Heart right ventricle (tissue), 16 donors: Measurements from ENCODE around the gene SKI. TPM values are rescaled to one million over a fixed set of nuclear protein-coding genes. Genes with fewer than 3 reads are reported as not detected.

Experiments used
- ATAC-seq, 8 donors: fragments of 200-7000 bp; cut with Tn5 transposase; one replicate each; pipeline ENCODE4 v1.9.1; 2020; ENCODE audit warnings: mild to moderate bottlenecking in 8 of 8, moderate library complexity in 8 of 8, moderate number of reproducible peaks in 1 of 8
- DNase-seq, 2 donors: peaks; one replicate each; pipeline ENCODE4 v3.0.0-alpha.2; 2020
- H3K27ac ChIP-seq, 10 donors: fragments of 200-600 bp; sonication (generic) in 2 of 10; one replicate each; pipeline versions ENCODE4 v1.5.0 to v1.8.0; 2020 to 2022; ENCODE audit warnings: mild to moderate bottlenecking in 3 of 10
- H3K27me3 ChIP-seq, 7 donors: fragments of 200-600 bp; one replicate each; pipeline ENCODE4 v1.8.0; 2021 to 2022; ENCODE audit warnings: mild to moderate bottlenecking in 2 of 7
- H3K36me3 ChIP-seq, 9 donors: fragments of 200-600 bp; sonication (generic) in 1 of 9; one replicate each; pipeline versions ENCODE4 v1.5.0 to v1.8.0; 2020 to 2022; ENCODE audit warnings: mild to moderate bottlenecking in 2 of 9
- H3K4me1 ChIP-seq, 9 donors: fragments of 200-600 bp; sonication (generic) in 1 of 9; one replicate each; pipeline versions ENCODE4 v1.5.0 to v1.8.0; 2020 to 2022; ENCODE audit warnings: mild to moderate bottlenecking in 4 of 9
- H3K4me3 ChIP-seq, 10 donors: fragments of 200-600 bp; sonication (generic) in 2 of 10; one replicate each; pipeline versions ENCODE4 v1.5.0 to v1.8.0; 2020 to 2022; ENCODE audit warnings: mild to moderate bottlenecking in 7 of 10, moderate library complexity in 2 of 10
- H3K9me3 ChIP-seq, 11 donors: fragments of 200-600 bp in 10 of 11; sonication (generic) in 2 of 11; one replicate each; pipeline versions ENCODE4 v1.5.0 to v1.8.0; 2013 to 2022; ENCODE audit warnings: mild to moderate bottlenecking in 2 of 11, control low read depth in 1 of 11, moderate library complexity in 1 of 11
- WGBS, 2 donors: extraction: QIAGEN DNeasy Blood & Tissue Kit; methylation state at CpG; one replicate each; pipeline ENCODE4 v1.1.7; 2013; ENCODE audit warnings: inconsistent platforms in 1 of 2; 5-methylcytosine and 5-hydroxymethylcytosine counted together
- intact Hi-C, 10 donors: fragments of 100-400 bp; cut with DNase I; formaldehyde crosslinking; loops; one replicate each; pipeline versions ENCODE4 v1.11.1 to v1.14.2; 2022
- polyA plus RNA-seq, 2 donors: library from polyadenylated mRNA; stranded (reverse); fragments of 200-250 nt; gene quantifications; one replicate each; pipeline ENCODE4 v1.2.3, GENCODE V29; 2013
- total RNA-seq, 10 donors: library from RNA; stranded (reverse); fragmentation: NEBNext Ultra II Directional in 3 of 10; extraction: Animal tissue kit (Norgen Biotek cat#: 25700) in 3 of 10; gene quantifications; one replicate each; pipeline versions ENCODE4 v1.2.1 to v1.2.4, GENCODE V29; 2021 to 2023
- TF ChIP-seq, protein P1 (sequence below), 9 donors: fragments of 200-600 bp; sonication (generic) in 2 of 9; IDR thresholded peaks; one replicate each; pipeline versions ENCODE4 v1.5.0 to v1.8.0; 2021 to 2022; ENCODE audit warnings: antibody characterized with exemption in 9 of 9, mild to moderate bottlenecking in 5 of 9, moderate library complexity in 1 of 9
- donor health status: Arrhythmogenic right ventricular cardiomyopathy.
- donor health status: ischemic (EF 13 %, LVEDD 7.1; RV severe dilation, severe dysfunction).
- donor health status: healthy with polysubstance abuse.
- donor health status: DM: no; HTN: yes; CAD: no.
- donor health status: DM: no; HTN: no; CAD: no.
- donor health status: ischemic (EF 25% LVEDD 6.9; RV normal size, moderate dysfunction).
- donor health status: ischemic (EF 25% LVEDD 5.7; RV mildly dilated, moderate dysfunction).
- donor health status: healthy.
- donor health status: DM: yes; HTN: yes; CAD: no.
- donor health status: Ischemic cardiomyopathy.
- donor health status: ischemic (EF 35%, LVEDD 5.7; RV mildly dilated, moderate dysfunction).
- donor health status: nonischemic (EF 11% LVEDD 7.7; RV severe dilation, severe dysfunction).
- donor health status: DM: yes; HTN: yes; CAD: no.
- donor health status: PGD.
- donor health status: ischemic (EF 29% LVEDD 5.4; RV normal size, mild dysfunction).
- donor health status: nonischemic (EF 23%, LVEDD 6.1; RV moderate dilation, normal function).

Gene SKI
- total and polyA plus RNA-seq, 12 donors, result 13.8 to 50.9 (median 35.6) TPM

DNA sequence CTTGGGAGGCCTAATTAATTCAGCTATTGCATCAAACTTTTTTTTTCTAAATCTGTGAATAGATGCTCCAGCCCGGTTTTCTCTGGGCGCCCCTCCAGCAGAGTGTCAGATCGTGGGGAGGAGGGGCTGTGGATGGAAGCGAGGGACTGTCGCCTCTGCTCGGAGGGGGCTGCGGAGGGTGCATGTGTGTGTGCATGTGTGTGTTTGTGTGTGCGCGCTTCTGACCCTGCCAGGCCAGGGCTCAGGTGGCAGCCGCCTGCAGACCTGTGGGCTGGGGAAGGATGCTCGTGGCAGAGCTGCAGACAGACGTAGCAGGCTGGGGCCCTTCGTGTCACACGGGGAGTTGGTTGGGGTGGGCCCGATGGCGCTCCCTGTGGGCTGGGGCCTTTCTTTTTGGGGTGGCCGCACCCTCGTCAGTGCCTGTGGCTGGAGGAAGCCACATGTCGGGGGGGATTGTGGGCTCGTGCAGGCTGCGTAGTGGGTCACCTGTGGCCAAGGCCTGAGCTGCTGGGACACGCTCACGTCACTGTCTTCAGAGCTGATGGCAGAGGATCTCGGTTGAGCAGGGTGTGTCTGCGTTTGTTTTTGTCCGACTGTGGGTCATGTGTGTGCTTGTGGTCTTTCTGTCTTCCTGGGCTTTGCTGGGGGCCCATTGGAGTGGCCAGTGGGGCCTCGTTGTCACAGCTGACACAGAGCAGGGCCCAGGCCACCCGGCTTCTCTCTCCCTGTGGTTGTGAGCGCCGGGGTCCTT lies 2.8 kb downstream of the SKI start:
- peak overlapping the region; percentile 36 to 90 (median 86) for H3K27ac ChIP-seq
- ATAC-seq (peak in 1 of 8 donors; percentile 3), DNase-seq (no peak)
- H3K9me3 ChIP-seq, result no peaks in the 10 kb centered on the region
- peak overlapping the region; percentile 50 to 89 (median 78) for H3K4me3 ChIP-seq
- H3K4me1 ChIP-seq, result peaks cover 38 to 79% (median 77%) of the 10 kb centered on the region in 9 donors
- H3K36me3 ChIP-seq, result no peaks in the 10 kb centered on the region
- 9% methylated on average over 27 to 30 of the region's 30 CpGs for WGBS, 2 donors
- H3K27me3 ChIP-seq, result no peaks in the 10 kb centered on the region
- TF ChIP-seq, protein P1, sequence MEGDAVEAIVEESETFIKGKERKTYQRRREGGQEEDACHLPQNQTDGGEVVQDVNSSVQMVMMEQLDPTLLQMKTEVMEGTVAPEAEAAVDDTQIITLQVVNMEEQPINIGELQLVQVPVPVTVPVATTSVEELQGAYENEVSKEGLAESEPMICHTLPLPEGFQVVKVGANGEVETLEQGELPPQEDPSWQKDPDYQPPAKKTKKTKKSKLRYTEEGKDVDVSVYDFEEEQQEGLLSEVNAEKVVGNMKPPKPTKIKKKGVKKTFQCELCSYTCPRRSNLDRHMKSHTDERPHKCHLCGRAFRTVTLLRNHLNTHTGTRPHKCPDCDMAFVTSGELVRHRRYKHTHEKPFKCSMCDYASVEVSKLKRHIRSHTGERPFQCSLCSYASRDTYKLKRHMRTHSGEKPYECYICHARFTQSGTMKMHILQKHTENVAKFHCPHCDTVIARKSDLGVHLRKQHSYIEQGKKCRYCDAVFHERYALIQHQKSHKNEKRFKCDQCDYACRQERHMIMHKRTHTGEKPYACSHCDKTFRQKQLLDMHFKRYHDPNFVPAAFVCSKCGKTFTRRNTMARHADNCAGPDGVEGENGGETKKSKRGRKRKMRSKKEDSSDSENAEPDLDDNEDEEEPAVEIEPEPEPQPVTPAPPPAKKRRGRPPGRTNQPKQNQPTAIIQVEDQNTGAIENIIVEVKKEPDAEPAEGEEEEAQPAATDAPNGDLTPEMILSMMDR (IDR thresholded peaks at IDR 0.05), result no peak
- intact Hi-C loops, result loop anchor here in 9 of 10 donors (2.0 to 10.0 kb wide), 11 partner anchors 34 to 86 kb away; no protein-coding TSS in a partner anchor

DNA sequence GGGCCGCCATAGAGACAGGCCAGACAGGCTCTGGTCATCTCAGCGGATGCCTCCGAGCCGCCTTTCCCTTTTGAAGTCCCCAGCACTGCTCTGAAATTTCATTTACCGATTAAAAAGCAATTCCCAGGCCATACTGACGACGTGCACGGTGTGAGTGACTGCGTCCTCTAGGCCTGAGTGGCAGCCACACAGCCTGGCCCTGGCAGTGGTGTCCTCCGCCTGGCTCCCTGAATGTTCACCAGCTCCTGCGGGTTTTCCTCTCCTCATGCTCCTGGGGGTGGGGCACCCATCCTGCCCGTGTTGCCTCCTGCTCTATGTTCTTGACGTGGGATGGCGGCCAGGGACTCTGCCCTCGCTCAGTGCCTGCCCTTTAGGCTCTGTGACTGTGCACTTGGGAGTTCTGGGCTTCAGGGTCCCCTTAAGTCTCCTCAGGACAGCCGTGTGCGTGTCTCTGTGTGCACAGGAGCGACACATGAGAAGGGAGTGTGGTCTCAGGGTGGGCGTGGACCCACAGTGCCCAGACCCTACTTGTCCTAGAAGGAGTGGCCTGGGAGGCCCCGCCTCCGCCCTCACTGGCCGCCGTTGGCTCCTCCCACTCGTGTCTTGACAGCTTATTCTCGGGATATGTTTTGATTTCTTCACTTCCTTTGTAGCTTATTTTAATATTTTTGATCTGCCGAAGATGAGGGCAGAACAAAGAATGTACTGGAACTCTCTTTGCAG lies 3.6 kb downstream of the SKI start:
- peaks cover 36 to 80% (median 78%) of the 10 kb centered on the region in 9 donors for H3K4me1 ChIP-seq

DNA sequence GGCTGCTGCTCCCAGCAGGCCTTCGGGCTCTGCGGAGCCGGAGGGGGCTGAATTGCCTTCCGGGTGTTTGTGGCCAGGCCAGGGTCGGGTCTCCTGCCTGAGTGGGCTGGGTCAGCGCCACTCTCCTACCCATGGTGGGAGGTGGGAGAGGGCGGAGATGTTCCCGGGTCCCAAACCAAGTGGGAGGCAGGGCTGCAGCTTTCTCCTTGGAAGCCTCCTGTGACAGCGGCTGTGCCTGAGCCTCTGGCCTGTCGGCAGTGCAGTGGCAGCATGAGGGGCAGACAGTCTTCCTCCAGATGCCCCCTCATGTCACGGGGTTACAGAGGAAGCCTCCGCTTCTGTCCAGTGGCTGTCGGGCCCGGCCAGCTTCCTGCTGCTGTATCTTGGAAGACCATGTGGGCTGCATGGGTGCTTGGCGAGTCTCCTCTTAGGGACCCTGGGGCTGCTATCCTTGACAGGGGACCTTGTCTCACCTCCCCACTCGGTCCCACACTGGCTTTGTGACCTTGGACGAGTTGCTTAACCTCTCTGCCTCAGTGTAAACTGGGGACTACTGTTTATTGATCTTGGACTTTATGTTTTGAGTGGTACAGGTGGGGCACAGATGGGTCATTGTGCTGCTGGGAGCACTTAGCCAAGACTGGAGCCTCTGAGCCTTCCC lies 4.3 kb downstream of the SKI start:
- DNase-seq (no peak), ATAC-seq (no peak)
- peaks cover 39 to 85% (median 83%) of the 10 kb centered on the region in 9 donors for H3K4me1 ChIP-seq
- intact Hi-C loops, result loop anchor here in 9 of 10 donors (5.0 to 10.0 kb wide), 9 partner anchors 35 to 85 kb away; no protein-coding TSS in a partner anchor
- H3K27me3 ChIP-seq, result no peaks in the 10 kb centered on the region
- TF ChIP-seq, protein P1 (IDR thresholded peaks at IDR 0.05), result no peak
- peak overlapping the region in 9 of 10 donors; percentile 50 to 89 (median 83) for H3K4me3 ChIP-seq
- peak overlapping the region; percentile 36 to 90 (median 86) for H3K27ac ChIP-seq
- H3K9me3 ChIP-seq, result no peaks in the 10 kb centered on the region
- peaks cover 0 to 5% (median 0%) of the 10 kb centered on the region in 9 donors for H3K36me3 ChIP-seq
- WGBS, 2 donors, result 34 to 50% methylated on average over 17 of the region's 17 CpGs

More for the DNA sequence above, 3.6 kb downstream of the SKI start:
- Histone ChIP-seq H3K27me3 (no peaks in the 10 kb centered on the region), H3K27ac (peak overlapping the region; percentile 36 to 90 (median 86)), H3K36me3 (no peaks in the 10 kb centered on the region), H3K9me3 (no peaks in the 10 kb centered on the region), H3K4me3 (peak overlapping the region in 9 of 10 donors; percentile 50 to 89 (median 83))
- 24 to 25% methylated on average over 26 of the region's 26 CpGs for WGBS, 2 donors
- peak in 7 of 8 donors; percentile 9 to 48 (median 34) for ATAC-seq
- TF ChIP-seq, protein P1 (IDR thresholded peaks at IDR 0.05), result no peak
- DNase-seq, result peak; percentile 78 to 81
- intact Hi-C loops, result loop anchor here in 9 of 10 donors (2.0 to 10.0 kb wide), 11 partner anchors 34 to 86 kb away; no protein-coding TSS in a partner anchor
